Measurements from ENCODE around the gene NECAP2. TPM values are rescaled to one million over a fixed set of nuclear protein-coding genes. Genes with fewer than 3 reads are reported as not detected.
"Not testable (repeated sequence)": the region's sequence is repeated elsewhere in the genome, so short reads cannot be mapped to it uniquely, and the experiment has no call there.

Gene NECAP2
- total RNA-seq, 2 experiments from 2014 or later = 123 to 132 TPM

GRCh38 chr1:16474166-16474800 lies 33.8 kb downstream of the NECAP2 start:
- Mint-ChIP-seq H3K4me3 (no peak overlapping the region), H3K4me1 (no peaks in the 10 kb centered on the region), H3K9me3 (no peaks in the 10 kb centered on the region), H3K36me3 (ENCODE audit: low read depth) (peaks cover 12% of the 10 kb centered on the region), H3K27ac (no peak overlapping the region), H3K27me3 (no peaks in the 10 kb centered on the region)
- ChIA-PET POLR2A (no interaction called here), CTCF (no interaction called here)
- DNase-seq = no peak

DNA sequence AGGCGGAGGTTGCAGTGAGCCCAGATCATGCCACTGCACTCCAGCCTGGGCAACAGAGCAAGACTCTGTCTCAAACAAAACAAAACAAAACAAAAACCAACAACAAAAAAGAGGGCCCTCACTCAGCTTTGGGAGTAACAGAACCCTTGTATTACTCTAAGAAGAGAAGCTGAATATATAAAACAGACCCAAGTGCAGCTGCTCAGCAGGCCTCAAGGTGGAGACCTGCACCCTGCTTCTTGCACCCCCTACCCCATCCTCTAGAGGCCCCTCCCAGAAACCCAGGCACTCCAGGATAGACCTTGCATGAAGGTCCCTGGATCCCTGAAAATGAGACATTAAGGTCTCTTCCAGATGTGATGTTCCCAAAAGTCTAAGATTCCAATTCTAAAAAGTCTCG lies 34.4 kb downstream of the NECAP2 start:
- H3K27me3 Mint-ChIP-seq; H3K9me3 Mint-ChIP-seq; H3K27ac Mint-ChIP-seq; CTCF ChIA-PET; H3K36me3 Mint-ChIP-seq (ENCODE audit: low read depth); DNase-seq; H3K4me3 Mint-ChIP-seq; H3K4me1 Mint-ChIP-seq; POLR2A ChIA-PET: not testable (repeated sequence)

GRCh38 chr1:16475771-16476770 lies 35.5 kb downstream of the NECAP2 start:
- CTCF ChIA-PET; H3K9me3 Mint-ChIP-seq; H3K27me3 Mint-ChIP-seq; H3K4me3 Mint-ChIP-seq; POLR2A ChIA-PET; H3K27ac Mint-ChIP-seq; DNase-seq; H3K36me3 Mint-ChIP-seq (ENCODE audit: low read depth); H3K4me1 Mint-ChIP-seq: not testable (repeated sequence)

DNA sequence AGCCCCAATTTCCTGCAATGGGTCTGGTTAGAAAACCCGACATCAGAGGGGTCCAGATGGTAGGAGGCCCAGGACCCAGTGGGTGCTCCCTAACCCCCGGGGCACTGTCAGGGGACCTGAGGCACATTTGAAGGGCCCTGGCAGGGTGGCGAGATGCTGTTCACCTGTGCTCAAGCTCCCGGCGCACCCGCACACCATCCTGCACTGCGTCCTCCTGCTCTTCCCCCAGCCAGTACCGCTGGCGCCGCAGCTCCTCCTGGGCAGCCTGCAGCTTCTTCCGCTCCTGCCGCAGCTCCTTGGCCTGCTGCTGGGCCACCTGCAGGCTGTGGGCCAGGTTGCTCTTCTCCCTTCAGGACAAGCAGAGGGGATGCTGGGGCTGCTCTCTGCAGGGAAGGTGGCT lies 37.6 kb downstream of the NECAP2 start:
- Mint-ChIP-seq H3K4me1 (no peaks in the 10 kb centered on the region), H3K36me3 (ENCODE audit: low read depth) (peaks cover 13% of the 10 kb centered on the region), H3K27me3 (no peaks in the 10 kb centered on the region), H3K27ac (no peak overlapping the region), H3K4me3 (no peak overlapping the region), H3K9me3 (no peaks in the 10 kb centered on the region)
- ChIA-PET CTCF (no interaction called here), POLR2A (no interaction called here)
- no peak for DNase-seq

DNA sequence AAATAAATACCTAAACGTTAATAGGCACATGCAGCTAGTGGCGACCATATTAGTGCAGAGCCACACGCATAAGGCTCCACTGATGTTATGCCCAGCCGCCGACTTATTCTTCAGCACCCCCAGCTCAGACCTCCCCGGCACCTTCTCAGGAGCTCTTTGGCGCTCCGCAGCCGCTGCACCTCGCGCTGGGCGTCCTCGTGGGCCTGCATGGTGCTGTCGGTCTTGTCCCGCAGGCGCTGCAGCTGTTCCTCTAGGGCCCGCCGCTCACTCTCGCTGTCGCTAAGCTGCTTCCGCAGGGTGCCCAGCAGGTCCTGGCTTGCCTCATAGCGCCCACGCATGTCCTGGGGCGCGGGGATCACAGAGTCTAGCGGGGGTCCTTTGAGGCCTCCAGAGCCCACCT lies 42.6 kb downstream of the NECAP2 start:
- H3K4me3 Mint-ChIP-seq; H3K4me1 Mint-ChIP-seq; H3K27me3 Mint-ChIP-seq; H3K27ac Mint-ChIP-seq; POLR2A ChIA-PET; DNase-seq; CTCF ChIA-PET; H3K36me3 Mint-ChIP-seq (ENCODE audit: low read depth); H3K9me3 Mint-ChIP-seq: not testable (repeated sequence)

DNA sequence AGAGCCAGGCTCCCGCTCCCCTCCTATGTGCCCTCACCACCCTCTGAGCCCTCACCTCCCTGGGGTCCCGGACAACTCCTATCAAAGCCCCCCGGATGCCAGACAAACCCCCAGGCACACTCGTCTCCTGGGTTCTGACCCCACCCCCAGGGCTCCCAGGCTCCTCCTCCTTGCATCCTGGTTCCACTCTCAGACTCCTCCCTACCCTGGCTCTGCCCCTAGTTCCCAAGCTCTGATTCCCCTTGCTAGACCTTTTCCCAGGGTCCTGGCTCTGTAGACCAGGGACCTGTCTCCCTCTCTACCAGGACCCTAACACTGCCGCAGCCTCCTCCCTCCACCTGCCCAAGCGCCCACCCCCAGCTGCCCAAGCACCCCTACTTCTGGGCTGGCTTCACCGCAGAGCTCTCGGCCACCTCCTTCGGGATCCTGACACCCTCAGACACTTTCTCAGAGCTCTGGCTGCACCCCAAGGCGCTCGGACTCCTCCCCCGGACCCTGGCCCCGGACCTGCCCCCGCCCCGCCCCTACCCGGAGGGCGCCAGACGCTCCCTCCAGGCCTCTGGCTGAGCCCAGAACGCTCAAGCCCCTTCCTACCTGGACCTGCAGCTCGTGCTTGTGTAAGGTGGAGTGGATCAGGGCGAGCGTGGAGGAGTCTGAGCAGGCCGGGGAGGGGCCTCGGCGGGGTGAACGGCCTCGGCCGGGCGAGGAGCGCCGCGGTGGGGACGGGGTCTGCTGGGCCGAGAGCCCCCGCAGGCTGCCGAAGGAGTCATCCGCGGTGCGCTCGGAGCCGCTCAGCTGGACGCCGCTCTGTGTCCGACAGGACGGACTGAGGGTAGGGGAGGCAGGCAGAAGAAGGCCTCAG lies 43.3 kb downstream of the NECAP2 start:
- H3K36me3 Mint-ChIP-seq (ENCODE audit: low read depth); H3K27ac Mint-ChIP-seq; POLR2A ChIA-PET; H3K27me3 Mint-ChIP-seq; H3K4me1 Mint-ChIP-seq; H3K4me3 Mint-ChIP-seq; H3K9me3 Mint-ChIP-seq; CTCF ChIA-PET; DNase-seq: not testable (repeated sequence)

DNA sequence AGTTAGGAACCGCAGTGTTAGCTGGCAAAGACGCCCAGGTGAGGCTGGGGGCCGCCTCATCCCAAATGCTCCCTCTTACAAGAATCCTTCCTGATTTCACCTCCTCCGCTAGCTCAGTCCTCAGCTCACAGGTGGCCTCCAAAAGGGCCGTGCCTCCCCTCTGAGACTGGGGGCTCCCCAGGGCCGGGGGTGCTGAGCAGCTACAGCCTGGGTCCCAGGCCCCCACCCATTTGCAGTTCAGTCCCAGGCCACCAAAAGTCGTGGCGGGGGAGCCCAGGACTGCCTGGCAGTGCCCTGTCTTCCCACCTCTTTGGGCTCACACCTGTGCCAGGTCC lies 43.9 kb downstream of the NECAP2 start:
- ChIA-PET CTCF (no interaction called here), POLR2A (interaction anchor here (0.9 kb wide), 1 partner anchor 11 kb away, joined by 3 read pairs; no protein-coding TSS in a partner anchor)
- H3K27ac Mint-ChIP-seq = no peak overlapping the region
- no peaks in the 10 kb centered on the region for H3K27me3 Mint-ChIP-seq
- DNase-seq = no peak
- H3K9me3 Mint-ChIP-seq = no peaks in the 10 kb centered on the region
- H3K4me1 Mint-ChIP-seq = no peaks in the 10 kb centered on the region
- H3K36me3 Mint-ChIP-seq (ENCODE audit: low read depth) = peaks cover 5% of the 10 kb centered on the region
- H3K4me3 Mint-ChIP-seq = no peak overlapping the region

- no peaks in the 10 kb centered on the region for H3K27me3 Mint-ChIP-seq
- no peaks in the 10 kb centered on the region for H3K9me3 Mint-ChIP-seq
- no peak overlapping the region for H3K4me3 Mint-ChIP-seq
- peaks cover 5% of the 10 kb centered on the region for H3K36me3 Mint-ChIP-seq (ENCODE audit: low read depth)
- H3K4me1 Mint-ChIP-seq = no peaks in the 10 kb centered on the region
- no peak overlapping the region for H3K27ac Mint-ChIP-seq
- no peak for DNase-seq
- POLR2A ChIA-PET = interaction anchor here (0.9 kb wide), 1 partner anchor 12 kb away, joined by 3 read pairs; no protein-coding TSS in a partner anchor
- CTCF ChIA-PET = no interaction called here
Measured at GRCh38 chr1:16484931-16485330, 44.4 kb downstream of the NECAP2 start.

DNA sequence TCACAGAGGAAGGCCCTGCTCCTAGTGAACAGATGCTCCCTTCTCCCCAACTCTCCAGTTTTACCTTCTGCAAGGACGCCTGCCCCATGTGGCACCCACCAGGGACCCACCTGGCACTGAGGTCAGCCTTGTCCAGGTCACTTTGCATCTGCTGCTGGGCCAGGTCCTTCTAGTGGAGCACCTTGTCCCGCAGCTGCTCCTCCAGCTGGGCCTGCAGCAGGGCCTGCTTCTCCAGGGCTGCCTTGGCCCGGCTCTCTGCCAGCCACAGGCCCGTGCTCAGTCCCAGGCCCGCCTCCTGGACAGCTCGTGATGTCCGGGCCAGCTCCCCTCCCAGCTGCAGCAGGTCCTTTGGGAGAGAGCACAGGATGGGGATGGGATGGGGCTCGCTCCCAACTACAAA lies 45.8 kb downstream of the NECAP2 start:
- DNase-seq; H3K4me3 Mint-ChIP-seq; H3K4me1 Mint-ChIP-seq; H3K27me3 Mint-ChIP-seq; POLR2A ChIA-PET; H3K9me3 Mint-ChIP-seq; H3K36me3 Mint-ChIP-seq (ENCODE audit: low read depth); H3K27ac Mint-ChIP-seq; CTCF ChIA-PET: not testable (repeated sequence)

GRCh38 chr1:16487011-16487410 lies 46.5 kb downstream of the NECAP2 start:
- H3K27me3 Mint-ChIP-seq; H3K27ac Mint-ChIP-seq; DNase-seq; H3K9me3 Mint-ChIP-seq; H3K4me1 Mint-ChIP-seq; H3K4me3 Mint-ChIP-seq; POLR2A ChIA-PET; H3K36me3 Mint-ChIP-seq (ENCODE audit: low read depth); CTCF ChIA-PET: not testable (repeated sequence)

GRCh38 chr1:16489195-16489880 lies 48.8 kb downstream of the NECAP2 start:
- CTCF ChIA-PET; H3K4me3 Mint-ChIP-seq; H3K36me3 Mint-ChIP-seq (ENCODE audit: low read depth); POLR2A ChIA-PET; H3K27me3 Mint-ChIP-seq; DNase-seq; H3K9me3 Mint-ChIP-seq; H3K27ac Mint-ChIP-seq: not testable (repeated sequence)
- H3K4me1 Mint-ChIP-seq = peaks cover 12% of the 10 kb centered on the region

DNA sequence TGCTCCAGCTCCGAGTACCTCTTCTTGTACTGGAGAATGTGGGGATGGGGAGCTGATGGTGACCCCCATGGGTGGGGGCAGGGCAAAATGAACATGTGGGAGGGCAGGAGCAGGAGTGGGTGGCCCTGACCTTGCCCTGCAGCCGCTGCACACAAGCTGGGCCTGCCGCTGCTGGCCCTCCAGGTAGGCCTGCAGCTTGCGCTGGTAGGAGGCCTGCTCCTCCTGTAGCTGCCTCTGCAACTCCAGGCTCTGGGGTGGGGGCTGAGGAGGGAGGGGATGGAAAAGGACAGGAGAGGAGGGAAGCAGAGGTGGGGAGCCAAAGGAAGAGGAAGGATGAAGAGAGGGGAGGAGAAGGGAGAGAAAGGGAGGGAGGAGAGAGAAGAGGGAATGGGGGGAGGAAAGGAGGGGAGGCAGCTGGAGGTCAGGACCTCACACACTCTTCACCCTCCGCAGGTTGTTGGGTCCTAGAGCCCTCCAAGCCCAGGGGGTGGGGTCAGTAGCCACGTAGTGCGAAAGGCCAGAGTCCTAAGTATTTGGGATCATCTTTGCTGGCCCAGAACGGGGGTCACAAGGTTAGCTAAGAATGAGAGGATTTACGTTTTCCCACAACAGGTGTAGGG lies 50.6 kb downstream of the NECAP2 start:
- CTCF ChIA-PET = interaction anchor here (0.7 to 1.1 kb wide), 2 partner anchors 36 to 51 kb away, joined by 3 read pairs; partner anchors contain the start of gene NECAP2
- no peak for DNase-seq
- no peaks in the 10 kb centered on the region for H3K36me3 Mint-ChIP-seq (ENCODE audit: low read depth)
- no peaks in the 10 kb centered on the region for H3K27me3 Mint-ChIP-seq
- H3K9me3 Mint-ChIP-seq = no peaks in the 10 kb centered on the region
- H3K27ac Mint-ChIP-seq = no peak overlapping the region
- POLR2A ChIA-PET = no interaction called here
- no peak overlapping the region for H3K4me3 Mint-ChIP-seq
- H3K4me1 Mint-ChIP-seq = peaks cover 12% of the 10 kb centered on the region

Measured in activated CD4-positive, alpha-beta memory T cell treated with anti-CD3 and anti-CD28 coated beads, Interleukin-2, amount 10 ng/mL, durations not matched to agents 7 days and 5 days (primary cell).